HL-60 (cell line): ENCODE results near the gene EVI5L.

ENCODE experiments used
- POLR2AphosphoS5 ChIP-seq: IDR thresholded peaks from 2 replicates; pipeline ENCODE4 v1.6.1; 2012; ENCODE audit warnings: low read depth
- TF ChIP-seq, protein P1 (sequence below): IDR thresholded peaks from one replicate; pipeline ENCODE4 v1.5.1; 2011; ENCODE audit warnings: low read length, control low read depth, inconsistent platforms; ENCODE audit not compliant: insufficient read depth
- TF ChIP-seq, protein P2 (sequence below): IDR thresholded peaks from 2 replicates; pipeline ENCODE4 v1.6.1; 2012; ENCODE audit warnings: low read depth; ENCODE audit not compliant: insufficient replicate concordance

DNA sequence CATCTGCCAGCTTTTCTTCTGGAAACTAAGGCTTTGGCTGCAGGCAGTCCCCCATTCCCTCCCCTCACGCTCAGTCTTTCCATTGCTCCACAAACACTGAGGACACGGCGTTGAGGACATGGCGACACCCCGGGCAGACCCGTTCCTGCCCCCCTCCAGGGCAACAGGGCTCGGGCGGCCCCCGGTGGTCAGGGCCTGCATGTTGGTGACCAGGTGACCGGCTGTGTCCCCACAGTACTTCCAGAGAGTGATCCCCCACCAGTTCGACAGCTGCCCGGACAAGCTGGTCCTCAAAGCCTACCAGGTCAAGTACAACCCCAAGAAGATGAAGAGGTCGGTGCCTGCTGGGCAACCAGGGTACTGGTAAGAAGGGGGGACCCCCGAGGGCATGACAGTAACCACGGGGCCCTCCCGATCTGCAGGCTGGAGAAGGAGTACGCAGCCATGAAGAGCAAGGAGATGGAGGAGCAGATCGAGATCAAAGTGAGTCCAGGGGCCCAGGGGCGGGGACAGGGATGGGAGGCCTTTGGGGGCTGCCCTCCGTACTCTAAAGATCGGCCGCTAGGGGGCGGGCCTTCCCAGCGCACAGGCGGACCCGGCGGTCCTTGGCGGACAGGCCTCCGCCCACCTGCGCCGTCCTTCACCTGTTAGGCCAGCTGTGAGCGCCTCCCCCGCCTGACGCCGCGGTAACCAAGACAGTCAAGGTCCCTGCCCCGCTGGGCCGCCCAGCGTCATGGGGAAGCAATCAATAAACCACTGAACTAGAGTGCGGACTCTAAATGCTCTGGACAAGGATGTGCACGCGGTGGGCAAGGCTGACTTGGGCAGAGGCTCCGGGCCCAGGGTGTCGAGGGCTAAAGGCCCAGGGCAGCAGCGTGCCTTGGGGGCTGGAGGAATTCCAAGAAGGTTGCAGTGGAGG is 23.1 kb downstream of the EVI5L start:
- no peak for TF ChIP-seq POLR2AphosphoS5
- TF ChIP-seq, protein P1, sequence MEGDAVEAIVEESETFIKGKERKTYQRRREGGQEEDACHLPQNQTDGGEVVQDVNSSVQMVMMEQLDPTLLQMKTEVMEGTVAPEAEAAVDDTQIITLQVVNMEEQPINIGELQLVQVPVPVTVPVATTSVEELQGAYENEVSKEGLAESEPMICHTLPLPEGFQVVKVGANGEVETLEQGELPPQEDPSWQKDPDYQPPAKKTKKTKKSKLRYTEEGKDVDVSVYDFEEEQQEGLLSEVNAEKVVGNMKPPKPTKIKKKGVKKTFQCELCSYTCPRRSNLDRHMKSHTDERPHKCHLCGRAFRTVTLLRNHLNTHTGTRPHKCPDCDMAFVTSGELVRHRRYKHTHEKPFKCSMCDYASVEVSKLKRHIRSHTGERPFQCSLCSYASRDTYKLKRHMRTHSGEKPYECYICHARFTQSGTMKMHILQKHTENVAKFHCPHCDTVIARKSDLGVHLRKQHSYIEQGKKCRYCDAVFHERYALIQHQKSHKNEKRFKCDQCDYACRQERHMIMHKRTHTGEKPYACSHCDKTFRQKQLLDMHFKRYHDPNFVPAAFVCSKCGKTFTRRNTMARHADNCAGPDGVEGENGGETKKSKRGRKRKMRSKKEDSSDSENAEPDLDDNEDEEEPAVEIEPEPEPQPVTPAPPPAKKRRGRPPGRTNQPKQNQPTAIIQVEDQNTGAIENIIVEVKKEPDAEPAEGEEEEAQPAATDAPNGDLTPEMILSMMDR, result peak; percentile 32
- TF ChIP-seq, protein P2, sequence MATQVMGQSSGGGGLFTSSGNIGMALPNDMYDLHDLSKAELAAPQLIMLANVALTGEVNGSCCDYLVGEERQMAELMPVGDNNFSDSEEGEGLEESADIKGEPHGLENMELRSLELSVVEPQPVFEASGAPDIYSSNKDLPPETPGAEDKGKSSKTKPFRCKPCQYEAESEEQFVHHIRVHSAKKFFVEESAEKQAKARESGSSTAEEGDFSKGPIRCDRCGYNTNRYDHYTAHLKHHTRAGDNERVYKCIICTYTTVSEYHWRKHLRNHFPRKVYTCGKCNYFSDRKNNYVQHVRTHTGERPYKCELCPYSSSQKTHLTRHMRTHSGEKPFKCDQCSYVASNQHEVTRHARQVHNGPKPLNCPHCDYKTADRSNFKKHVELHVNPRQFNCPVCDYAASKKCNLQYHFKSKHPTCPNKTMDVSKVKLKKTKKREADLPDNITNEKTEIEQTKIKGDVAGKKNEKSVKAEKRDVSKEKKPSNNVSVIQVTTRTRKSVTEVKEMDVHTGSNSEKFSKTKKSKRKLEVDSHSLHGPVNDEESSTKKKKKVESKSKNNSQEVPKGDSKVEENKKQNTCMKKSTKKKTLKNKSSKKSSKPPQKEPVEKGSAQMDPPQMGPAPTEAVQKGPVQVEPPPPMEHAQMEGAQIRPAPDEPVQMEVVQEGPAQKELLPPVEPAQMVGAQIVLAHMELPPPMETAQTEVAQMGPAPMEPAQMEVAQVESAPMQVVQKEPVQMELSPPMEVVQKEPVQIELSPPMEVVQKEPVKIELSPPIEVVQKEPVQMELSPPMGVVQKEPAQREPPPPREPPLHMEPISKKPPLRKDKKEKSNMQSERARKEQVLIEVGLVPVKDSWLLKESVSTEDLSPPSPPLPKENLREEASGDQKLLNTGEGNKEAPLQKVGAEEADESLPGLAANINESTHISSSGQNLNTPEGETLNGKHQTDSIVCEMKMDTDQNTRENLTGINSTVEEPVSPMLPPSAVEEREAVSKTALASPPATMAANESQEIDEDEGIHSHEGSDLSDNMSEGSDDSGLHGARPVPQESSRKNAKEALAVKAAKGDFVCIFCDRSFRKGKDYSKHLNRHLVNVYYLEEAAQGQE, result no peak
